Measurements from ENCODE around the gene BLVRA.
A peak's percentile ranks its signal among the peaks of the same experiment; 100 is the strongest.
"Not testable (repeated sequence)": the region's sequence is repeated elsewhere in the genome, so short reads cannot be mapped to it uniquely, and the experiment has no call there.

The BLVRA gene

GRCh38 chr7:43758029-43758821, at the start of gene BLVRA:
Gene BLVRA (plus strand): TSS chr7:43758680. CDS start chr7:43771159, 12,479 bp downstream.
- H3K27ac ChIP-seq = peak within 1 kb of the TSS; percentile 64 to 91 (median 84)
- peak within 1 kb of the TSS; percentile 65 to 90 (median 84) for H3K4me3 ChIP-seq

- Histone ChIP-seq H3K4me3 (no peak overlapping the region), H3K27ac (no peak overlapping the region)
These were observed 47.0 kb upstream of the BLVRA start for GRCh38 chr7:43711503-43711902.

- H3K4me3 ChIP-seq, H3K27ac ChIP-seq: not testable (repeated sequence)
These were observed 42.5 kb upstream of the BLVRA start for GRCh38 chr7:43715966-43716365.

- Histone ChIP-seq H3K27ac (no peak overlapping the region), H3K4me3 (no peak overlapping the region)
These were observed 41.9 kb upstream of the BLVRA start for GRCh38 chr7:43716598-43716997.

GRCh38 chr7:43721193-43721806, 37.2 kb upstream of the BLVRA start:
- Histone ChIP-seq H3K27ac (no peak overlapping the region), H3K4me3 (no peak overlapping the region)

- Histone ChIP-seq H3K4me3 (no peak overlapping the region), H3K27ac (no peak overlapping the region)
These were observed 35.5 kb upstream of the BLVRA start for GRCh38 chr7:43723007-43723341.

GRCh38 chr7:43725251-43725650, 33.2 kb upstream of the BLVRA start:
- H3K4me3 ChIP-seq = no peak overlapping the region
- no peak overlapping the region for H3K27ac ChIP-seq

- Histone ChIP-seq H3K27ac (no peak overlapping the region), H3K4me3 (no peak overlapping the region)
These were observed 32.0 kb upstream of the BLVRA start for GRCh38 chr7:43726466-43726865.

GRCh38 chr7:43727003-43727402, 31.5 kb upstream of the BLVRA start:
- no peak overlapping the region for H3K4me3 ChIP-seq
- H3K27ac ChIP-seq = no peak overlapping the region

- no peak overlapping the region for H3K27ac ChIP-seq
These were observed 31.0 kb upstream of the BLVRA start for GRCh38 chr7:43727494-43727893.

GRCh38 chr7:43729214-43729923, 29.1 kb upstream of the BLVRA start, which contains the start of gene COA1:
Gene COA1 (minus strand): TSS chr7:43729523. CDS start chr7:43648614, 80,909 bp downstream.
- H3K27ac ChIP-seq = peak within 1 kb of the TSS in 20 of 21 experiments; percentile 74 to 94 (median 86)

More at GRCh38 chr7:43727494-43727893, 31.0 kb upstream of the BLVRA start:
- no peak overlapping the region for H3K4me3 ChIP-seq

GRCh38 chr7:43729924-43730248, 28.6 kb upstream of the BLVRA start:
- H3K4me3 ChIP-seq = peak overlapping the region; percentile 42 to 83 (median 66)

More at GRCh38 chr7:43729214-43729923, 29.1 kb upstream of the BLVRA start, which contains the start of gene COA1:
- peak within 1 kb of the TSS; percentile 42 to 83 (median 66) for H3K4me3 ChIP-seq

GRCh38 chr7:43731494-43731893, 27.0 kb upstream of the BLVRA start:
- H3K4me3 ChIP-seq, H3K27ac ChIP-seq: not testable (repeated sequence)

More at GRCh38 chr7:43729924-43730248, 28.6 kb upstream of the BLVRA start:
- peak overlapping the region in 20 of 21 experiments; percentile 74 to 94 (median 86) for H3K27ac ChIP-seq

GRCh38 chr7:43734575-43735332, 23.7 kb upstream of the BLVRA start:
- not testable (repeated sequence) for H3K27ac ChIP-seq, H3K4me3 ChIP-seq

- no peak overlapping the region for H3K27ac ChIP-seq
- no peak overlapping the region for H3K4me3 ChIP-seq
These were observed 23.1 kb upstream of the BLVRA start for GRCh38 chr7:43735403-43735801.

GRCh38 chr7:43735802-43736603, 22.5 kb upstream of the BLVRA start:
- no peak overlapping the region for H3K4me3 ChIP-seq
- no peak overlapping the region for H3K27ac ChIP-seq

GRCh38 chr7:43737467-43738127, 20.9 kb upstream of the BLVRA start:
- Histone ChIP-seq H3K4me3 (no peak overlapping the region), H3K27ac (no peak overlapping the region)

GRCh38 chr7:43742692-43743091, 15.8 kb upstream of the BLVRA start:
- Histone ChIP-seq H3K4me3 (no peak overlapping the region), H3K27ac (no peak overlapping the region)

Data from skin epidermis (tissue), 12 donors.